HepG2 (cell line): ENCODE data around the gene ANKRD42. TPM values are rescaled to one million over a fixed set of nuclear protein-coding genes. Genes with fewer than 3 reads are reported as not detected.

Source experiments
- GMEB2 ChIP-seq: IDR thresholded peaks from 2 replicates; pipeline ENCODE4 v1.6.1; 2016; ENCODE audit warnings: missing biosample characterization, missing genetic modification reagents, low read depth
- LRRFIP1 ChIP-seq: sonication (generic); formaldehyde crosslinking; conservative IDR thresholded peaks from 2 replicates; pipeline ENCODE4 v1.4.0; 2020; ENCODE audit warnings: missing genetic modification reagents
- MEIS1 ChIP-seq: sonication (generic); formaldehyde crosslinking; IDR thresholded peaks from 2 replicates; pipeline ENCODE4 v1.9.0; 2021; ENCODE audit warnings: mild to moderate bottlenecking, missing genetic modification reagents, moderate library complexity, borderline replicate concordance
- PHF8 ChIP-seq: sonication (generic); formaldehyde crosslinking; IDR thresholded peaks from 2 replicates; pipeline ENCODE4 v1.5.0; 2020; ENCODE audit warnings: missing genetic modification reagents
- ZNF234 ChIP-seq: sonication (generic); formaldehyde crosslinking; conservative IDR thresholded peaks from 2 replicates; pipeline ENCODE4 v1.5.1; 2020; ENCODE audit warnings: mild to moderate bottlenecking, missing genetic modification reagents
- ZNF350 ChIP-seq: sonication (generic); formaldehyde crosslinking; IDR thresholded peaks from 2 replicates; pipeline ENCODE4 v1.4.0; 2020; ENCODE audit warnings: mild to moderate bottlenecking, low read depth, missing genetic modification reagents, borderline replicate concordance
- ZNF670 ChIP-seq: sonication (generic); formaldehyde crosslinking; IDR thresholded peaks from 2 replicates; pipeline ENCODE4 v1.8.0; 2022; ENCODE audit warnings: mild to moderate bottlenecking, missing genetic modification reagents, borderline replicate concordance
- ZNF766 ChIP-seq: sonication (generic); formaldehyde crosslinking; IDR thresholded peaks from 2 replicates; pipeline ENCODE4 v1.5.0; 2020; ENCODE audit warnings: missing genetic modification reagents, borderline replicate concordance
- polyA plus RNA-seq, 8 experiments: library from polyadenylated mRNA; depleted of rRNA in 3 of 8; stranded (reverse) in 7 of 8; unstranded in 1 of 8; fragments of >200 nt; fragmentation: Illumina TruSeq in 4 of 8; extraction: Trizol in 4 of 8; gene quantifications; 2 replicates each; pipeline versions ENCODE4 v1.2.1 to v1.2.3, GENCODE V29; 2011 to 2016; ENCODE audit warnings: low read depth in 4 of 8, missing spikeins in 1 of 8, mixed read lengths in 1 of 8; ENCODE audit not compliant: insufficient read depth in 1 of 8
- total RNA-seq, 5 experiments: library from RNA; depleted of rRNA; stranded (reverse); fragments of >200 nt; fragmentation: Illumina TruSeq; extraction: Trizol; gene quantifications; 2 replicates each; pipeline ENCODE4 v1.2.3, GENCODE V29; 2016; ENCODE audit warnings: low read depth in 1 of 5

Gene ANKRD42
- total and polyA plus RNA-seq, 2 of the 13 experiments (the other 11 are each of a cell fraction or from before 2014, with no cell fraction given), result 2.2 to 3.7 TPM

- peak; percentile 34; the same call in 1 of the 2 replicates for TF ChIP-seq ZNF350 (CRISPR knock-in tag)
- TF ChIP-seq LRRFIP1 (CRISPR knock-in tag), result no peak
- no peak for TF ChIP-seq MEIS1 (CRISPR knock-in tag)
- peak; percentile 98 for TF ChIP-seq GMEB2 (CRISPR knock-in tag)
- TF ChIP-seq PHF8 (CRISPR knock-in tag), result peak; percentile 96
- peak; percentile 81; the same call in 1 of the 2 replicates for TF ChIP-seq ZNF766 (CRISPR knock-in tag)
- TF ChIP-seq ZNF234, result no peak
- TF ChIP-seq ZNF670, result no peak; the same call in 1 of the 2 replicates
- TF ChIP-seq, all 625 proteins: peak for 198
These were observed at the start of gene ANKRD42 (continued) for GRCh38 chr11:83193315-83194280.
